Kidney (tissue), 14 donors: ENCODE data around the gene PLEKHA8. TPM values are rescaled to one million over a fixed set of nuclear protein-coding genes. Genes with fewer than 3 reads are reported as not detected.

ENCODE experiments used
- DNase-seq, 5 donors: peaks; one replicate each; pipeline ENCODE4 v3.0.0-alpha.2; 2013 to 2020
- FAIRE-seq: peaks from 2 replicates; lab custom pipeline; 2012; peaks lifted over from hg19 to GRCh38; lab: Jason Lieb, UNC
- H3K27ac ChIP-seq, 2 donors: one replicate each; pipeline ENCODE4 v1.7.0; 2013; ENCODE audit warnings: low read depth in 2 of 2, low read length in 2 of 2, inconsistent platforms in 1 of 2
- H3K27me3 ChIP-seq: one replicate; pipeline ENCODE4 v1.7.1; 2013; ENCODE audit warnings: low read length, inconsistent platforms; ENCODE audit not compliant: control insufficient read depth, insufficient read depth
- H3K36me3 ChIP-seq, 3 donors: one replicate each; pipeline versions ENCODE4 v1.7.0 to v1.7.1; 2013; ENCODE audit warnings: low read length in 3 of 3, control low read depth in 1 of 3, inconsistent platforms in 1 of 3; ENCODE audit not compliant: insufficient read depth in 3 of 3, control insufficient read depth in 2 of 3
- H3K4me1 ChIP-seq, 3 donors: one replicate each; pipeline versions ENCODE4 v1.7.0 to v1.7.1; 2013; ENCODE audit warnings: low read length in 3 of 3, inconsistent platforms in 1 of 3, low read depth in 1 of 3; ENCODE audit not compliant: control insufficient read depth in 2 of 3, insufficient read depth in 2 of 3
- H3K4me3 ChIP-seq, 3 donors: one replicate each; pipeline versions ENCODE4 v1.7.0 to v1.8.1; 2013; ENCODE audit warnings: low read length in 3 of 3, control low read depth in 1 of 3, inconsistent platforms in 1 of 3
- H3K9ac ChIP-seq, 3 donors: one replicate each; pipeline versions ENCODE4 v1.7.0 to v1.7.1; 2013; ENCODE audit warnings: low read length in 3 of 3, control low read depth in 1 of 3, inconsistent platforms in 1 of 3
- H3K9me3 ChIP-seq, 3 donors: one replicate each; pipeline versions ENCODE4 v1.7.0 to v1.7.1; 2013; ENCODE audit warnings: low read length in 3 of 3, control low read depth in 1 of 3, inconsistent platforms in 1 of 3; ENCODE audit not compliant: control insufficient read depth in 2 of 3, insufficient read depth in 1 of 3
- CTCF ChIP-seq: IDR thresholded peaks from 3 replicates; pipeline ENCODE4 v1.5.1; 2012; ENCODE audit warnings: mild to moderate bottlenecking, moderate library complexity, borderline replicate concordance; ENCODE audit not compliant: insufficient read depth; ENCODE audit errors: extremely low read depth
- intact Hi-C: fragments of 100-400 bp; cut with DNase I; formaldehyde crosslinking; loops from one replicate; pipeline ENCODE4 v1.11.1; 2022
- polyA plus RNA-seq: library from polyadenylated mRNA; stranded (reverse); fragments of 350-450 nt; fragmentation: Illumina TruSeq; extraction: RNeasy Lipid Tissue Mini Kit (QIAGEN cat#74804); gene quantifications from one replicate; pipeline ENCODE4 v1.2.3, GENCODE V29; 2014; ENCODE audit warnings: low read depth, low replicate concordance; ENCODE audit not compliant: insufficient read depth
- total RNA-seq: library from RNA; stranded (reverse); fragmentation: NEBNext Ultra II Directional; extraction: Animal tissue kit (Norgen Biotek cat#: 25700); gene quantifications from one replicate; pipeline ENCODE4 v1.2.1, GENCODE V29; 2021
- donor health status: control.
- donor health status: control.
- donor health status: control.
- donor health status: control.
- donor health status: control.
- donor health status: DM: yes; HTN: yes; CAD: no.
- donor health status: Normal renal cell carcinoma (clear cell type).

The PLEKHA8 gene
- total and polyA plus RNA-seq, 2 donors from 2014 or later: 4.8 to 8.5 TPM

DNA sequence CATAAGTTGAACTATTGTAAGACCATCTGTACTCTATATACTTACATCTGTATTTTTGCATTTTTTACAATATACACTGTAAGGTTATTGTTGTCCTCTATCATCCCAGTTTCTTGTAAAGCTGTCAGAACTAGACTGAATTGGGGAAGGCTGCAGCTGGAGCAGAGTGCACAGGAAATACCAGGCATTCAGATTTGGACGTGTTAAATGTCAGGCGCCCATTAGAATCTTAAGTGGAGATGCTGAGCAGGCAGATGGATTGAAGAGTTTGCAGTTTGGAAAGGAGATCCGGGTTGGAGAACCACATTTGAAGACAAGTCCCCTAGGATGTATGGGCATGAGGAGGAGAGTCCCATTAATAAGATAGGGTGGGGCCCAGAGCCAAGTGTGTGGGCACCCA, 147.0 kb downstream of the PLEKHA8 start:
- DNase-seq (peak in 1 of 5 donors; percentile 57), FAIRE-seq (no peak)
- Histone ChIP-seq H3K9ac (no peak overlapping the region), H3K4me3 (no peak overlapping the region), H3K9me3 (no peaks in the 10 kb centered on the region), H3K36me3 (no peaks in the 10 kb centered on the region), H3K27ac (no peak overlapping the region), H3K4me1 (peaks cover 0 to 47% (median 33%) of the 10 kb centered on the region in 3 donors), H3K27me3 (no peaks in the 10 kb centered on the region)
- intact Hi-C loops: no loop called here
- TF ChIP-seq CTCF: no peak

- H3K27ac ChIP-seq: no peak overlapping the region
- no peaks in the 10 kb centered on the region for H3K9me3 ChIP-seq
- TF ChIP-seq CTCF: no peak
- H3K36me3 ChIP-seq: no peaks in the 10 kb centered on the region
- DNase-seq: no peak
- intact Hi-C loops: no loop called here
- no peak overlapping the region for H3K4me3 ChIP-seq
- H3K9ac ChIP-seq: no peak overlapping the region
- no peak for FAIRE-seq
- peaks cover 0 to 51% (median 33%) of the 10 kb centered on the region in 3 donors for H3K4me1 ChIP-seq
- H3K27me3 ChIP-seq: no peaks in the 10 kb centered on the region
Measured at GRCh38 chr7:30175636-30176147, 147.5 kb downstream of the PLEKHA8 start.

GRCh38 chr7:30176463-30177109, 148.4 kb downstream of the PLEKHA8 start:
- no peak for FAIRE-seq
- Histone ChIP-seq H3K9ac (no peak overlapping the region), H3K4me1 (peaks cover 0 to 48% (median 33%) of the 10 kb centered on the region in 3 donors), H3K4me3 (no peak overlapping the region), H3K27me3 (no peaks in the 10 kb centered on the region), H3K27ac (peak overlapping the region in 1 of 2 donors; percentile 44), H3K9me3 (no peaks in the 10 kb centered on the region), H3K36me3 (no peaks in the 10 kb centered on the region)
- intact Hi-C loops: no loop called here
- peak in 3 of 5 donors; percentile 52 to 60 (median 57) for DNase-seq
- TF ChIP-seq CTCF: no peak

GRCh38 chr7:30177186-30177585, 149.0 kb downstream of the PLEKHA8 start:
- H3K4me1 ChIP-seq: peaks cover 0 to 50% (median 35%) of the 10 kb centered on the region in 3 donors
- FAIRE-seq: no peak
- intact Hi-C loops: no loop called here

More at GRCh38 chr7:30177186-30177585, 149.0 kb downstream of the PLEKHA8 start:
- Histone ChIP-seq H3K9me3 (no peaks in the 10 kb centered on the region), H3K27ac (peak overlapping the region in 1 of 2 donors; percentile 44), H3K36me3 (no peaks in the 10 kb centered on the region), H3K9ac (no peak overlapping the region), H3K4me3 (no peak overlapping the region), H3K27me3 (no peaks in the 10 kb centered on the region)
- no peak for DNase-seq
- TF ChIP-seq CTCF: no peak
